Cortex of kidney (tissue), 1 donor: ENCODE data around the gene RAPGEF4.

ENCODE experiments used
- DNase-seq: peaks from one replicate; lab custom pipeline; 2025; lab: John Stamatoyannopoulos, UW

Gene RAPGEF4

GRCh38 chr2:172969166-172969565 lies 233.5 kb downstream of the RAPGEF4 start:
- no peak for DNase-seq

GRCh38 chr2:172969609-172970008 lies 234.0 kb downstream of the RAPGEF4 start:
- DNase-seq, result no peak

GRCh38 chr2:172970660-172971059 lies 235.0 kb downstream of the RAPGEF4 start:
- DNase-seq, result no peak

GRCh38 chr2:172972005-172972619 lies 236.5 kb downstream of the RAPGEF4 start:
- DNase-seq, result no peak

- DNase-seq, result no peak
These were observed 239.1 kb downstream of the RAPGEF4 start for GRCh38 chr2:172974762-172975161.

GRCh38 chr2:172976116-172976515 lies 240.5 kb downstream of the RAPGEF4 start:
- DNase-seq, result no peak

- no peak for DNase-seq
These were observed 241.2 kb downstream of the RAPGEF4 start for GRCh38 chr2:172976816-172977215.

GRCh38 chr2:172977270-172978062 lies 241.8 kb downstream of the RAPGEF4 start:
- no peak for DNase-seq

- DNase-seq, result no peak
These were observed 242.4 kb downstream of the RAPGEF4 start for GRCh38 chr2:172978063-172978383.

GRCh38 chr2:172985139-172985892 lies 249.7 kb downstream of the RAPGEF4 start:
- DNase-seq, result no peak

GRCh38 chr2:172986040-172986439 lies 250.4 kb downstream of the RAPGEF4 start:
- no peak for DNase-seq

GRCh38 chr2:172988728-172989127 lies 253.1 kb downstream of the RAPGEF4 start:
- DNase-seq, result no peak

GRCh38 chr2:172991031-172991430 lies 255.4 kb downstream of the RAPGEF4 start:
- no peak for DNase-seq

GRCh38 chr2:172993139-172993538 lies 257.5 kb downstream of the RAPGEF4 start:
- DNase-seq, result no peak

- no peak for DNase-seq
These were observed 258.5 kb downstream of the RAPGEF4 start for GRCh38 chr2:172993931-172994717.

GRCh38 chr2:172994864-172995263 lies 259.2 kb downstream of the RAPGEF4 start:
- no peak for DNase-seq

GRCh38 chr2:172995323-172996244 lies 259.9 kb downstream of the RAPGEF4 start:
- no peak for DNase-seq

GRCh38 chr2:172996387-172996961 lies 260.8 kb downstream of the RAPGEF4 start:
- DNase-seq, result no peak

GRCh38 chr2:172997031-172997430 lies 261.4 kb downstream of the RAPGEF4 start:
- no peak for DNase-seq

GRCh38 chr2:172998547-172999272 lies 263.1 kb downstream of the RAPGEF4 start:
- DNase-seq, result no peak
